NCI-H146 (cell line): ENCODE measurements around the gene HECTD4.

Source experiments
- DNase-seq: peaks from one replicate; lab custom pipeline; 2025; lab: John Stamatoyannopoulos, UW

HECTD4 gene

DNA sequence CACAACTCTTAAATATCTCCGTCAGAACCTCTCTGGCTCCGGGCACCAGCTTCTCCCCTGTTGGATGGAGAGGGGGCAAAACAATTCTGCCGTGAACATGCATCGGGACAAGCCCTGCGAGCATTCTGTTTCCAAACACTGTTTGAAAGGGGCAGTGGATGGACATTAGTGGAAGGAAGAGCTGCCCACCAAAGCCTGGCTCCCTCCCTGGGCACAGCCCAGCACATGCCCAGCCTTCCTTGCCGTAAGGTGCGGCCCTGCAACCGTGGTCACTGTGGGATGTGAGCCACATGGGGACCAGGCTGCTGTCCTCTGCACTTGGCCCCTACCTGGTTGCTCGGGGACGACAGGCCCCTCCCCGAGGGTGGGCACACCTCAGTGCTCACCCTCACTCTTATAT lies 202.9 kb downstream of the HECTD4 start:
- no peak for DNase-seq

- DNase-seq: no peak
These were observed 203.4 kb downstream of the HECTD4 start for GRCh38 chr12:112178796-112179195.

- DNase-seq: no peak
These were observed 205.8 kb downstream of the HECTD4 start for GRCh38 chr12:112176321-112177010.

DNA sequence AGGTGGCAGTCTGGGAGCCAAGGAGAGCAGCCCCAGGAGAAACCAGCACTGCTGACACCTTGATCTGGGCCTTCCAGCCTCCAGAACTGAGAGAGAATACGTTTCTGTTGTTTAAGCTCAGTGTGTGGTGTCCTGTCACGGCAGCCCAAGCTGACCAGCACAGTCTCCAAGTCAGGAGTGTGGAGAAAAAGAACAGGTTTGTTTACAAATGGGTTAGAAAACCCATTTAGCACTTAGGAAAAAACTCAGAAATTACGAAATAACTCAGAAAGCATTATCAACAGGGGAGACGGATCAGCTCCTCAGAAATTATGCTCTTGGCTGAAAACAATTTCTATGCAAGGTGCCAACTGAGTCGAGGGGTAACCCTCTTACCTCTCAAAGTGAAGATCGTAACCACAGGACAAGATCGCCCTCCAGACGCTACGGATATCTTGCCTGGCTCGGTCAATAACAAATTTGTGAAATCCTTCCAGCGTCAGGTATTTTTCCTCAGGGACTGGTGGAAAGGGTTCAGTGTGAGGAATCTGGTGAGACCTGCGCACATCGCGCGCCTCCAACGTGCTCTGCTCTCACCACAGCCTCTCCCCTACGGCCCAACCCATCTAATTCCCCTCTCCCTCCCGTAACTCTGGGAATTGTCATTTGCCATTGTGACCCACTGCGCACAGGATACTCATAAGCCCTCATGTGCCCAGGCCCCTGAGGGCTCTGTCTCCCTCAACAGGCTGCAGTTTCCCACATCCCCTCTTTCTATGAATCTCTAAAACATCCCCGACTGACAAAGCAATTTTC lies 206.7 kb downstream of the HECTD4 start:
- DNase-seq: no peak

DNA sequence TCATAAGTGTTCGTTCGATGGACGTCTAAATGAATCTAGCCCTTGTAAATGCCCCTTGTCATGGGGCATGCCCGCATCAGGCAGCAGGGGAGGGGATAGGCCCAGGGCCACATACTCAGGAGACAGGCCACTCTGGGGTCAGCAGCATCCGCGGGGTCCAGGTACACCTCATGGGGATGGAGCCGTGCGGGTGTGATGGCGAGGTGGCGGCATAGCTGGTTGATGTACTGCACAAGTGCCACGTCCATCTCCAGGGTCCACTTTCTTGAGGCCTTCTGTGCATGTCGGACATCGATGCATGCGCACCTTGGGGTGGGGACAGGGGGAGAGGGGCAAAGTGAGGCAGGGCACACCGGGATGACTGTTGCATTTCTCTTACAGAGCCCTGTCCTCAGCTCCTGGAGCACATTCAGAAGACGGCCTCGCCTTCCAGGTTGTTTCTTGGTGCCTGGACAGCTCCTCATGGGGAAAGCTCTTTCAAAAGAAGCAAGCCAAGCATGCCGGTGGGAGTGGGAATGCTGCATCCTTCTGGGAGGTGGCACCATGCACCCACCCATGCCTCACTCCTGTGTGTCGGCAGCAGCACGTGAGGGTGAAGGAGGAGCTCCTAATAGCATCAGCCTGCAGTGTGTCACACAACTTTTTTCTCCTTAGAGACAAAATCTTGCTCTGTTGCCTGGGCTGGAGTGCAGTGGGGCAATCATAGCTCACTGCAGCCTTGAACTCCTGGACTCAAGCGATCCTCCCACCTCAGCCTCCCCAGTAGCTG lies 209.5 kb downstream of the HECTD4 start:
- DNase-seq: no peak

DNA sequence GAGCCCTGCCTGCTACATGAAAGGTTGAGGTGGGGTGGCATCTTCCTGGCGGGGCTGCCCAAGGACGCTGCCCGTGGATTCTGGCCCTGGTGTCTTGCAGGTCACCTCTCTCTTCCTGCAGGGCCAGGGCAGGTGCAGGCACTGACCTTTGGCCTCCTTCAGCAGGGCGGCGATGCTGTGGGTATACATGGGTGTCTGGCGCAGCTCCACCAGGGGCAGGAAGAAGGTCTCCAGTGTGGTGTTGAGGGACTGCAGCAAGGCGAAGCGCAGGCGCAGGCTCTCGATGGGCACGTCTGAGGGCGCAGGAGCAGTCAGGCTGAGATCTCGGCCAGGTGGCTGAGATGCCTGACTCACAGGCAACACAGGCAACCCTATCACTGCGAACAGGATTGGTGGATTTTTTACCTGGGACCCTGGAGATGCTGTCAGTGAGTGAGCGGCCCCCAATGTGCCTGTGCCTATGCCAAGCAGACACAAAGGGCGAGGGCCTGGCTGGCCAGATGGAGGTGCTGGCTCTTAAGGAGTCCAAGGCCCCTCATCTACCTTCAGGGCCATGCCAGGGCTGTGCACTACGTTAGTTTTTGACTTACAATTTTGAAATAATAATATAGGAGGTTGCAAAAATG lies 211.1 kb downstream of the HECTD4 start:
- no peak for DNase-seq

GRCh38 chr12:112170376-112170775 lies 211.9 kb downstream of the HECTD4 start:
- DNase-seq: no peak

- DNase-seq: no peak
These were observed 212.3 kb downstream of the HECTD4 start for GRCh38 chr12:112169966-112170365.

- DNase-seq: no peak
These were observed 212.9 kb downstream of the HECTD4 start for GRCh38 chr12:112169161-112169872.

- DNase-seq: no peak
These were observed 213.7 kb downstream of the HECTD4 start for GRCh38 chr12:112168561-112168971.

DNA sequence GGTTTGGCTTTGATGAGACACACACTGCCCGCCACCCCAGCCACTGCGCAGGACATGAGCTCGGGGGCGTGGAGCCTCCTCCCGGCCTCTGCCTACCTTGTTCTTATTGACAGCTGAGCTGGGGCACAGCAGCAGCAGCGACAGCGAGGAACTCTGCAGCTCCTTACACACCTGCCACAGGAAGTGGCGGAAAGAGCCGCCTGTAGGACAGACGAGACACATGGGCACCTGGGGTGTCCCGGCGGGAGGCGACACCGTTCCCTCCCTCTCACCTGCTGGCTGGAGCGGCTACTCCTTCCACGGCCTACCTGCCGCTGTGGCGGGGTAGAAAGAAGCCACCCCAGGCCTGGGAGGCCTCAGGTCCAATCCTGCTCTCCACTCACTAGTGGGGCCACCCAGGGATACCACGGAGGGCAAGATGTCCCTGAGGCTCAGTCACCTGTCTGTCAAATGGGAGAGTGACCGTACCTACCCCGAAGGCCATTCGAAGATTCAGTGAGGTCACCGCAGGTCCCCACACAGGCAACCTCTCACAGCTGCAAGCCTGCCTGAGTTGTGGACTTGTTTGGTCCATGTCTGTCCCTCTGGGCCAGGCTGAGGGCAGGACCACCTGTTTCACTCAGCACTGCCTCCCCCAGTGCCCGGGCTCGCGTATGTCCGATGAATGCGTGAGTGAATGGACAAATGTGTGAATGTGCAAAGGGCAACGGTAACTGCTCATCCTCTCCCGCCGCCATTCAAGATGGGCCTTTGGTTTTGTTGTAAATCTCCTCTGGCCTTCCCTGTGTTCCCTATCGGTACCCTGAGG lies 214.3 kb downstream of the HECTD4 start:
- DNase-seq: peak; percentile 53

GRCh38 chr12:112167031-112167461 lies 215.2 kb downstream of the HECTD4 start:
- DNase-seq: no peak

- no peak for DNase-seq
These were observed 215.9 kb downstream of the HECTD4 start for GRCh38 chr12:112166051-112167015.

DNA sequence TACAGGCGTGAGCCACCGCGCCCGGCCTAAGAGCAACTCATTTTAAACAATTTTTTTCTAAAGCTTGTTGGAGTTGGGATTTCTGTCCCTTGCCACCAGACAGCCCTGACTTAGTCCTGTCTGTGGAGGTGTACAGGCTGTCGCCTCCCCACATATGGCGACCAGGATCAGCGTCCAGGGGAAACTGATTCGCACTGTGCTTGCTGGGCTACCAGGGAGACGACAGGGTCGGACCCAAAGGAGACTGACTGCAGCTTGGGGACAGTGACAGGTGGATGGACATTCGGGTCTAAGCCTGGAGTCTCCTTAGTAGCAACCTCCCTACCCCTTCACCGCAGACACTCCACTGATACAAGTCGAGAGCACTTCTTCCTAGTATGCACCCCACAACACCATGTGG lies 216.6 kb downstream of the HECTD4 start:
- DNase-seq: no peak

DNA sequence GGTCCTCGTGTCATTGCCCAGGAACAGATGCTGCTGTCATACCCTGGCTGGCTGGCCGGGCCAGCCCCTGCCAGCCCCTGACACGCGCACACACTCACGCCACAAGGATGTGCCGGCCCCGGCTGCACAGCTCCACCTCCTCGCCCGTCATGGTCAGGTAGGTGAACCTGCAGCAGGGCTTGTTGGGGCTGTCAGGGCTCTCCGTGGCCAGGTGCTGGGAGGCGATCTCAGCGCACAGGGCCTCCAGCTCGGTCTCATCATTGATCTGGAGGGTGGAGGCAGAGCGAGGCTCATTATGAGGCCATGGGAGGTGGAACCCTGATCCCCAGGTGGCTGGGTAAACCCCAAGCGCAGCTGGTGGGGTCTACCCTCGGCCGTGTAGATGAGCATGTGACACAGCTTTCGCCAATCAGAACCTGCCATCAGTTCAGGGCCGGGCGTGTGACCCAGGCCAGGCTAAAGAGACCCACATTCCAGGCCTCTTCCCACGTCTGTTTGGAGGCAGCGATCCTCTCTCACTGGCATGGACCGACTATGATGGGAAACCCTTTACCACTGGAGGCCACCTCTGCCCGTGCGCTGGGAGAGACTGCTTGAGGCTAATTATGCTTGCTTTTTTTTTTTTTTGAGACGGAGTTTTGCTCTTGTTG lies 218.1 kb downstream of the HECTD4 start:
- no peak for DNase-seq

- DNase-seq: no peak
These were observed 218.7 kb downstream of the HECTD4 start for GRCh38 chr12:112163471-112163991.

- DNase-seq: no peak
These were observed 219.2 kb downstream of the HECTD4 start for GRCh38 chr12:112163056-112163455.

- no peak for DNase-seq
These were observed 219.9 kb downstream of the HECTD4 start for GRCh38 chr12:112162241-112162790.
